NCI-H2107 treated with DMSO at 0.1 percent for 48 hours (cell line): ENCODE results near the gene CALY.
"Not testable (repeated sequence)": the region's sequence is repeated elsewhere in the genome, so short reads cannot be mapped to it uniquely, and the experiment has no call there.

ENCODE experiments used
- DNase-seq: peaks from one replicate; lab custom pipeline; 2025; ENCODE audit not compliant: unreplicated experiment; lab: John Stamatoyannopoulos, UW

Gene CALY

GRCh38 chr10:133332936-133333699, 3.6 kb downstream of the CALY start:
- no peak for DNase-seq

DNA sequence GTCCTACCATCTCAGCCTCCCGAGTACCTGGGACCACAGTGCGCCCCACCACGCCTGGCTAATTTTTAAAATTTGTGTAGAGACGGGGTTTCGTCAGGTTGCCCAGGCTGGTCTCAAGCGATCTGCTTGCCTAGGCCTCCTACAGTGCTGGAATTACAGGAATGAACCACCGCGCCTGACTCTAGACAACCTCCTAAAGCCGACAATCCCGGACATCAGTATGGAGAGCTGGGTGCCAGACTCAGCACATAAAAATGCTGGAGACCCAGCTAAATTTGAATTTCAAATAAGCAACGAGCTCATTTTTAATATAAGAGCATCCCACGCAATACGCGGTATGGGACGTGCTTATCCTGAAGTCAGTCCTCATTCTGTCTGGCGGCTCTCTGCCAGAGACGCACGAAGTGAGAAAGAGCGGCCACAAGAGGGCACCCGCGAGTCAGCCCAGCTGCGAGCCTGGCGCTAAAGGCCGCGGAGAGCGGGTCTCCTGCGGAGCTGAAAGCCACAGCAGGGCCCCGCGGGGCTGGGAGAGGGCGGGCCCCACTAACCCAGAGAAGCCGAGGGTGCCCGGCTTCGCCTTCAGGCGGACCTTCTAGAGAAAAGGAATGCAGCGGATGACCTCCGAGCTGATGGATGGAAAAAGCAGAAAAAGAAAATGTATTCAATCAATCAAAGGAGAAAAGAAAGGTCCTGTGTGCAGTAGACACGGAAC, 7.0 kb downstream of the CALY start:
- peak; percentile 33 for DNase-seq

DNA sequence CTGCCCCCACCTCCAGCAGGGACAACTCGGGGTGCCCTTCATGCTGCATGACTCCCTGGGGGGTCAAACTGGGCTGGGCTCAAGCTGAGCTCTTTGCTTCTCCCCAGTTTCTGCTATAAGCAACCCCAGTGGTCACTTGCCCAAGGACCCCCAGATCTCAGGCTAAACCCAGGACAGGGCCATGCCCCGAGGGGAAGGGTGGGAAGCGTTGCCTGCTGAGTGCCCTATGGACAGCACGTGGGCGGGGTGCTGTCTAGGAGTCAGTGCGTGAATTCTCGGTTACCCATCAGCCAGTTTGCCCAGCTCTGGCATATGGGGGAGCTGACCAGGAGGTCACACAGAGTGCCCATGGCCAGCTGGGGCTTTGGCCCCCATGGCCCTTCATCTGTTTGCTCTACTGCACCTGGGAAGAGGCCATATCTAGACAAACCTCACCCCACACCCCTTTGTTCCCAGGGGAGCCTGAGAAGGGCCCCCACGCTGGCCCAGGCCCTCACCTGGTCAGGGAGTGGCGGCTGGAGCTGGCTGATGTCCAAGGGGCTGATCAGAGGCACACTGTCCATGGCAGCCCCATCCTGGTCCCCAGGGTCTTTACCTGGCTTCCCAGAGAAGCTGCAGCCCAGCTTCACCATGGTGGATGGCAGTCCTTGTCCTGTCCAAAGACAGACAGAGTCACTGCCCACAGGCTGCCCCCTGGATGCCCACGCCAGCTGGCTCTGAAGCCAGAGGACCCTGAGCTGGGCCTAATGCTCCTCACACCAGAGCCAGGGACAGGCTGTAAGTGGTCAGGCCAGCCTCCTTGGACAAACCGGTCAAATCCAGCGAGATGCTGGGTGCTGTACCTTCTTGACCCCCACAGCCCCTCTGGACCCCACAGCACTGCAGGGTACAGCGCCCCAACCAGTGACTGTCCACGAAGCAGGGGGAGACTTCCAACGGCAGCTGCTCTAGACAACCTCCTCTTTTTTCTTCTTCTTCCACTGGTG, 8.0 kb downstream of the CALY start:
- no peak for DNase-seq

GRCh38 chr10:133327651-133328357, 8.9 kb downstream of the CALY start:
- no peak for DNase-seq

- no peak for DNase-seq
Observed at GRCh38 chr10:133326745-133327650, 9.7 kb downstream of the CALY start.

DNA sequence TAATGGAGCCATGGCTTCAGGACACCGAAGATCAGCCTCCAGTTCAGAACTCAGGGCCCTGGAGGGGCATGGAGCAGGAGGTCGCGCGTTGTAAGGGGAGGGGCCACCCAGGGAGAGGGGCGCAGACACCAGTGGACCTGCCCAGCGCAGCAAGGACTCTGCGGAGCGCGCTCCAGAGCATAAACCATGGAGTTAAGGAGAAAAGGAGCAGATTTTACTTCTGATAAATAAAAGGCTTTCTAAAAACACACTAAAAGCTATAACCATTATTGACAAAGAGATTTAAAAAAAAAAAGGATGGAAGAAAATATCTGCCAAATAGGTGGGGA, 10.5 kb downstream of the CALY start:
- no peak for DNase-seq

- no peak for DNase-seq
Observed at GRCh38 chr10:133325440-133326222, 11.1 kb downstream of the CALY start.

DNA sequence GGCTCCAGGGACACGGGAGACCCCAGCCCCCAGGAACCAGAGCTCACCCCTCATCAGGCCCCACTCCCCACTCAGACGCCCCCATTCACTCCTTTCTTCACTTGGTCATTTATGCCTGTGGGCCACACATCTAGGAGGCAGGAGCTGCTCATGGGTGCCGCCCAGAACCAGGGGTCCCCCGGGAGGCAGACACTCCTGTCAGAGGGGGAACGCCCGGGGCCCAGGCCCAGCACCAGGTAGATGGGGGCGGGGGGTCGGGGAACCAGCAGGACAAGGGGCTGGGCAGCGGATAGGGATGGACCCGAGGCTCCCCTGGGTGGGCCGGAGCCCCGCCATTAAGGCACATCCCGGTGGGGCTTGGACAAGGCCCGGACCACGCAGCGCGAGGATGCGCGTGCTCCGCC, 11.8 kb downstream of the CALY start:
- DNase-seq = no peak

DNA sequence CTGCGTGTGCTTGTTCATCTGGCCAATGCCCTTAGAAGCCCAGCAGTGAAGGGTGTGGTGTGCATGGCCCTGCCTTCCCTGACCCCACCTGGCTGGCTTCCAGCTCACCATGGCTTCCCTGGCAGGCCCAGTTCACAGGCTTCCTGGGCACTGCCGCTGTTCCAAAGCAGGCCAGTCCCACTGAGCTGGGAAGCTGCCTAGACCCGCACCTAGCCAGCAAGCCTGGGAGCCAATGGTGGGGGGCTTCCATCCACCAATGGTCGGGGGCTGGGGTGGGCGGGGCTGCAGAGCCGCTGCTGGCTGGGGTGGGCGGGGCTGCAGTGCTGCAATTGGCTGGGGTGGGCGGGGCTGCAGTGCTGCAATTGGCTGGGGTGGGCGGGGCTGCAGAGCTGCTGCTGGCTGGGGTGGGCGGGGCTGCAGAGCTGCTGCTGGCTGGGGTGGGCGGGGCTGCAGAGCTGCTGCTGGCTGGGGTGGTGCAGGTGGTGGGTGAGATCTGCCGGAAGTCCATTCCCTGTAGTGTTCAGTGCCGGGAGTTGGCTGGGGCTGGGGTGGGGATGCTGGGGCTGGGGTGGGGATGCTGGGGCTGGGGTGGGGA, 12.4 kb downstream of the CALY start:
- DNase-seq = no peak

DNA sequence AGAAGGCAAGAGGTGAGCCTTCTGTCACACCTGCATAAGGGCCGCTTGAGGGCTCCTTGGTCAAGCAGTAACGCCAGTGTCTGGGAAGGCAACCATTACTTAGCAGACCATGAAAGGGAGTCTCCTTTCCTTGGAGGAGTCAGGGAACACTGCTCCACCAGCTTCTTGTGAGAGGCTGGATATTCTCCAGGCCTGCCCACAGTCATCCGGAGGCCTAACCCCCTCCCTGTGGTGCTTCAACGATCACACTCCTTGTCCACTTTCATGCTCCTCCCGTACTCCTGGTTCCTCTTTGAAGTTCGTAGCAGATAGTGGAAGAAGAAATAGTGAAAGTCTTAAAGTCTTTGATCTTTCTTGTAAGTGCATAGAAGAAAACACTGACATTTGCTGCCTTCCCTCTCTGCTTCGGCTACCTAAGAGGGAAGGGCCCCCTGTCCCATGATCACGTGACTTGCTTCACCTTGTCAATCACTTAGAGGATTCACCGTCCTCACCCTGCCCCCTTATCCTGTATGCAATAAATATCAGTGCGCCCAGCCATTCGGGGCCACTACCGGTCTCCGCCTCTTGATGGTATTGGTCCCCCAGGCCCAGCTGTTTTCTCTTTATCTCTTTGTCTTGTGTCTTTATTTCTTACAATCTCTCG, 14.5 kb downstream of the CALY start:
- DNase-seq = not testable (repeated sequence)

DNA sequence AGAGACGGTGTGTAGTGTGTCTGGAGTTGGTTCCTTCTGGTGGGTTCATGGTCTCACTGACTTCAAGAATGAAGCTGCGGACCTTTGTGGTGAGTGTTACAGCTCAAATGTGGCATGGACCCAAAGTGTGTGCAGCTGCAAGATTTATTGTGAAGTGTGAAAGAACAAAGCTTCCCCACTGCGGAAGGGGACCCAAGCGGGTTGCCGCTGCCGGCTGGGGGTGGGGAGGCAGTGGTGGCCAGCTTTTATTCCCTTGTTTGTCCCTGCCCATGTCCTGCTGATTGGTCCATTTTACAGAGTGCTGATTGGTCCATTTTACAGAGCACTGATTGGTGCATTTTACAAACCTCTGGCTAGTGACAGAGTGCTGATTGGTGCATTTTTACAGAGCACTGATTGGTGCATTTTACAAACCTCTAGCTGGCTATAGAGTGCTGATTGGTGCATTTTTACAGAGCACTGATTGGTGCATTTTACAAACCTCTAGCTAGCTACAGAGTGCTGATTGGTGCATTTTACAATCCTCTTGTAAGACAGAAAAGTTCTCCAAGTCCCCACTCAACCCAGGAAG, 15.8 kb downstream of the CALY start:
- not testable (repeated sequence) for DNase-seq

DNA sequence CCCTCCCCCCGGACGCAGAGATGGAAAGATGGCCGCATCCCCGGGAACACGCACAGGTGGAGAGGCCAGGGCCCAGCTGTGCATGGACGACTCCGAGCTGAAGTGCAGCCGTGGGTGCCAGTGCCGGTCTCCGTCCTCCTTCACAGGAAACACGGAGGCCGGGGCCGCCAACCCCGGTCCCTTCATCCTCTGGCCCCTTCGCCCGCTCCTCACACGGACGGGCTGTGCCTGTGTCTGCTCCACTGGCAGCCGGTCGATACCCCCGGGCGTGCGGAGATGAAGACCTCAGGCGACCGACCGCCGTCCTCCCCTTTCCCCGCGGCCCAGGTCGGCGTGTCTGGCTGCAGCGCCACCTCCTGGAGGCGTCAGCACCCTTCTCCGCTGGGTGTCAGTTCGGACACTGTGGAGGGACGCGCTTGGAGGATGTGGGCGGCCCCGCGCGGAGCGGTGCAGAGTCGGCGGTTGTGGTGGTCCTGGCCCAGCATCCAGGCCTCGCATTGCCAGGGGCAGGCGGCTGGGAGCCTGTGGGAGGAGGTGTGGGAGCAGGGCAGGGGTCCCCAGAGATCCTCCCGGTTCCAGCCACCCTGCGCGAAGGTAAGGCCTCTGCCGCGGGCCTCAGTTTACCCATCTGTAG, 18.1 kb downstream of the CALY start:
- no peak for DNase-seq

DNA sequence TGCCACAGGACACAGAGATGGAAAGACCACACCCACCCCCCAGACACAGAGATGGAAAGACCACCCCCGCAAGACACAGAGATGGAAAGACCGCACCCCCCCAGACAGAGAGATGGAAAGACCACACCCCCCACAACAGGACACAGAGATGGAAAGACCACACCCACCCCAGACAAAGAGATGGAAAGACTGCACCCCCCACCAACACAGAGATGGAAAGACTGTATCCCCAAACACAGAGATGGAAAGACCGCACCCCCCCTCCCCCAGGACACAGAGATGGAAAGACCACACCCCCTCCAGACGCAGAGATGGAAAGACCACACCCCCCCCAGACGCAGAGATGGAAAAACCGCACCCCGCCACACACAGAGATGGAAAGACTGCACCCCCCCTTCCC, 20.0 kb downstream of the CALY start:
- no peak for DNase-seq

- DNase-seq = no peak
Observed at GRCh38 chr10:133316266-133316665, 20.4 kb downstream of the CALY start.

DNA sequence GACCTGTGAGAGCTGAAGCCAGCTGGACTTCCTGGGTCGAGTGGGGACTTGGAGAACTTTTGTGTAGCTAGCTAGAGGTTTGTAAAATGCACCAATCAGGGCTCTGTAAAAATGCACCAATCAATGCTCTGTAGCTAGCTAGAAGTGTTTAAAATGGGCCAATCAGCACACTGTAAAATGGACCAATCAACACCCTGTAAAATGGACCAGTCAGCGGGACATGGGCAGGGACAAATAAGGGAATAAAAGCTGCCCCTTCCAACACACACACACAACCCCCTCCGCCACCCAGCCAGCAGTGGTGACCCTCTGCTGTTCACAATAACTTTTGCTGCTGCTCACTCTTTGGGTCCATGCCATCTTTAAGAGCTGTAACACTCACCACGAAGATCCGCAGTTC, 20.8 kb downstream of the CALY start:
- DNase-seq = no peak

DNA sequence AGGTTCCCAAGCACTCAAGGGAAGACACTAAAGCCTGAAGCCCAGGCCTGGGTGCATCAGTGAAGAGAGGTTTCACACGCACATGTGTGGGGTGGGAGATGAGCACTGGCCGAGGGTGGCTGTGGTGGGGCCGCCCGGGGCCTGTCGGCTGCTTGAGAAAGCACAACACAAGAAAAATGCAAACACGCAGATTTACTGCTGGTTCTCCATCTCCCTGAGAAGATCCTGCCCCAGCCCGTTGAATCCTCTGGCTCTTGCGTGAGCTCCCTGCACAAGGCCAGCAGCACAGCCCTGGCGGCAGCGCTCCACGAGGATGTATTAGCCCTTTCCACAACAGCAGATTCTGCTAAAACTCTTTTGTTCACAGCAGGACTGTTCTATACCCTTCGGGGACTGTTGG, 21.8 kb downstream of the CALY start:
- no peak for DNase-seq

- DNase-seq = no peak
Observed at GRCh38 chr10:133313192-133313591, 23.5 kb downstream of the CALY start.

- no peak for DNase-seq
Observed at GRCh38 chr10:133312769-133313145, 23.9 kb downstream of the CALY start.
